ENCODE results near the gene PM20D2.
"Not testable (repeated sequence)": the region's sequence is repeated elsewhere in the genome, so short reads cannot be mapped to it uniquely, and the experiment has no call there.

Gene PM20D2

DNA sequence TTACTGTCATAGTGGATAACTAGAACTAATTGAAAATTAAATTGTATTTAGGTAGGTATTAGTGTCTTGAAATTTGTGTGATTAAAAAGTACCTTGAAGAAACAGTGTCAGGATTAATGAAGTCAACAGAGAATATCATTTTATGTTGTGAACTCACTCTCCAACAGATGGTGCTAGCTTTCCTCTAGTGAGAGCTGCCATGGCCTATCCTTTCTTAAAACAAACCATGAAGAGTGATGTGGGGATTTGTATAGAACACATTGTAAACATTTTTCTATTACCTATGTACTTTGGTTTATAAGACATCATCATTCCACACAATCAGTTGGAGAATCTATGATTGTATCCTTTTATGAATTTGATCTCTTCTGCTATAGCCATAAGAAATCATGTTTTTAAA lies 23.2 kb upstream of the PM20D2 start:
- no peaks in the 10 kb centered on the region for H3K27me3 ChIP-seq (replicated peaks; ENCODE audit: control insufficient read depth, insufficient read depth, low read length)
- peak; percentile 71 for DNase-seq (ENCODE audit: low read depth)
- H3K4me3 ChIP-seq (ENCODE audit: low read length): no peak overlapping the region
- H3K9ac ChIP-seq (ENCODE audit: low read length): no peak overlapping the region
- no peaks in the 10 kb centered on the region for H3K36me3 ChIP-seq (ENCODE audit: control insufficient read depth, insufficient read depth, low read length, severe bottlenecking)
- H3K9me3 ChIP-seq (ENCODE audit: control insufficient read depth, low read length): no peaks in the 10 kb centered on the region
- H3K4me1 ChIP-seq (ENCODE audit: control insufficient read depth, insufficient read depth, low read length): no peaks in the 10 kb centered on the region

DNA sequence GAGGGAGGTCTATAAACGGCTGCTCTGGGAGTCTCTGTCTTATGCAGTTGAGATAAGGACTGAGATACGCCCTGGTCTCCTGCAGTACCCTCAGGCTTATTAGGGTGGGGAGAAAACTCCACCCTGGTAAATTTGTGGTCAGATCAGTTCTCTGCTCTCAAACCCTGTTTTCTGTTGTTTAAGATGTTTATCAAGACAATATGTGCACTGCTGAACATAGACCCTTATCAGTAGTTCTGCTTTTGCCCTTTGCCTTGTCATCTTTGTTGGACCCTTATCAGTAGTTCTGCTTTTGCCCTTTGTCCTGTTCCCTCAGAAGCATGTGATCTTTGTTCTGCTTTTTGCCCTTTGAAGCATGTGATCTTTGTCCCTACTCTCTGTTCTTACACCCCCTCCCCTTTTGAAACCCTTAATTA lies 17.6 kb upstream of the PM20D2 start:
- not testable (repeated sequence) for H3K4me1 ChIP-seq (ENCODE audit: control insufficient read depth, insufficient read depth, low read length); H3K4me3 ChIP-seq (ENCODE audit: low read length); DNase-seq (ENCODE audit: low read depth); H3K27me3 ChIP-seq (replicated peaks; ENCODE audit: control insufficient read depth, insufficient read depth, low read length); H3K36me3 ChIP-seq (ENCODE audit: control insufficient read depth, insufficient read depth, low read length, severe bottlenecking); H3K9ac ChIP-seq (ENCODE audit: low read length); H3K9me3 ChIP-seq (ENCODE audit: control insufficient read depth, low read length)

DNA sequence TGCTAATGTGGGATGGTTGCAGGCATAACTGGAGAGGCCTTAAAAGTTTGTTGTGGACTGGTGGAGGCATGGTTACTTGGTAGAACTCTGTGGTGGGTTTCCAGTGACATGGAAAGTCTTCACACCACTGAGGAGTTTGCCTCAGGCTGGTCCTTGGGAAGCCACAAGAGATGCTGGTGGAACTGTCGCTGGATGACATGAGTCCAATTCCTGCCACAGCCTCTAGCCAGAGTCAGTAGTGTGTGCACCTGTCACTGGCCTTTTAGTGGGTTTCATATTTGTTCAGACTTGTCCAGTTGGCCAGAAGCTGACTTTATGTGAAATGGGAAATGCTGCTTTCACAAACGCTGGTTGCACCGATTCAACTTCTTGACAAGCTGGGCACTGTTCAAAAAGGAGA lies 14.3 kb upstream of the PM20D2 start:
- H3K36me3 ChIP-seq (ENCODE audit: control insufficient read depth, insufficient read depth, low read length, severe bottlenecking): no peaks in the 10 kb centered on the region
- H3K27me3 ChIP-seq (replicated peaks; ENCODE audit: control insufficient read depth, insufficient read depth, low read length): no peaks in the 10 kb centered on the region
- H3K9ac ChIP-seq (ENCODE audit: low read length): no peak overlapping the region
- H3K4me1 ChIP-seq (ENCODE audit: control insufficient read depth, insufficient read depth, low read length): no peaks in the 10 kb centered on the region
- peaks cover 7% of the 10 kb centered on the region for H3K9me3 ChIP-seq (ENCODE audit: control insufficient read depth, low read length)
- H3K4me3 ChIP-seq (ENCODE audit: low read length): no peak overlapping the region
- DNase-seq (ENCODE audit: low read depth): no peak

DNA sequence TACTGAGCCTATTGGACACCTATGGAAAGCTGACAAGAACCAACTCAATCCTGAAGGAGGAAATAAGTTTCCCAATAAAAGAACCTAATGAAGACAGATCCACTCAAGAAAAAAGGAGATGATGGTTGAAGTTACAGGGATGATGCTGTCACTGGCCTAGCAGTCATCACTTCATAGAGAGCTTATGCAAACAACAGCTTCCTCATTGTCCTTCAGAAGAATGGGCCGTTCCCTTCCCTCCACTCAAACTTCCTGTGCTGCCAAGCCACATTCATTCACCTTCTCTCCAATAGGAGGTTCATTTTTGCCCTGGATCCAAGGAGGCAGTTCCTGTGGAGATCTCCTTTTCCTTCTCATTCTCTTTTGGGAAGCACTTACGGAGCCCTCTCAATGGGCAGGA lies 13.8 kb upstream of the PM20D2 start:
- DNase-seq (ENCODE audit: low read depth): no peak
- Histone ChIP-seq H3K9me3 (ENCODE audit: control insufficient read depth, low read length) (peaks cover 7% of the 10 kb centered on the region), H3K4me3 (ENCODE audit: low read length) (no peak overlapping the region), H3K9ac (ENCODE audit: low read length) (no peak overlapping the region), H3K4me1 (ENCODE audit: control insufficient read depth, insufficient read depth, low read length) (no peaks in the 10 kb centered on the region), H3K27me3 (replicated peaks; ENCODE audit: control insufficient read depth, insufficient read depth, low read length) (no peaks in the 10 kb centered on the region), H3K36me3 (ENCODE audit: control insufficient read depth, insufficient read depth, low read length, severe bottlenecking) (no peaks in the 10 kb centered on the region)

DNA sequence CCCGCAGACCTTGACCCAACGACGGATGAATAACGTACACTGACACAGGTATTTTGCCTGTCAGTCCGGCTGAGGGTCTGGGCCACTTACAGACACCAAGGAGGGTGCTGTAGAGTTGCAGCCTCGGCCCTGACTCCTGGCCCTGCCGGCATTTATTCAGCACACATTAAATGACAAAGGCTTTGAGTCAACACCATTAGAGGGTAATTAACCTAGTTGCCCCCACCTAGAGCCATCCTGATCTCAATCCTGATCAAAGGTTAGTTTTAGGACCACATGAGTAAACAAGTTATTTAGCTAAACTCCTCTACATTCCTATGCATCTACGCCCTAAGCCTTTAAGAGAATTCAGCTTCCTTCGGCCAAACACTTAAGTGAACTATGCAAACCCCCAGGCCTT lies 11.9 kb upstream of the PM20D2 start:
- Histone ChIP-seq H3K9ac (ENCODE audit: low read length) (no peak overlapping the region), H3K9me3 (ENCODE audit: control insufficient read depth, low read length) (peaks cover under 1% of the 10 kb centered on the region), H3K4me1 (ENCODE audit: control insufficient read depth, insufficient read depth, low read length) (no peaks in the 10 kb centered on the region), H3K27me3 (replicated peaks; ENCODE audit: control insufficient read depth, insufficient read depth, low read length) (no peaks in the 10 kb centered on the region), H3K36me3 (ENCODE audit: control insufficient read depth, insufficient read depth, low read length, severe bottlenecking) (no peaks in the 10 kb centered on the region), H3K4me3 (ENCODE audit: low read length) (no peak overlapping the region)
- no peak for DNase-seq (ENCODE audit: low read depth)

DNA sequence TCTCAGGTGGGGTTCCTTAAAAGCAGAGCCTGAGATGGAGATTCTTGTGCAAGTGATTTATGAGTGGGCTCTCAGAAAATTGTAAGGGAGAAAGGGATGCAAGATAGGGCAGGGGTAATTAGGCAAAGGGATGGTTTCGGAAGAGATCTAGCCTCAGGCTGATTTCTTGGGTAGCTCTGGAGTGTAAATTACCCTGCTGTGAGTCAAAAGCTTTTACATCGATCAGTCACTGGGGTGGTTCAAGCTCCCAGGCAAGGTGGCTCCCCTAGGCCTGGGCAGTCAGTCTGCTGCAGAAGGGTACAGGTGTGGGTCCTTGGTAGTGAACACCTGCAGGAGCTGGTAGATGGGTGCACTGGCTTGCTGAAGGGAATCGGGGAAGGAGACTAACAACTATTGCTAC lies 11.1 kb upstream of the PM20D2 start:
- Histone ChIP-seq H3K36me3 (ENCODE audit: control insufficient read depth, insufficient read depth, low read length, severe bottlenecking) (no peaks in the 10 kb centered on the region), H3K4me3 (ENCODE audit: low read length) (no peak overlapping the region), H3K4me1 (ENCODE audit: control insufficient read depth, insufficient read depth, low read length) (no peaks in the 10 kb centered on the region), H3K27me3 (replicated peaks; ENCODE audit: control insufficient read depth, insufficient read depth, low read length) (no peaks in the 10 kb centered on the region), H3K9ac (ENCODE audit: low read length) (no peak overlapping the region), H3K9me3 (ENCODE audit: control insufficient read depth, low read length) (no peaks in the 10 kb centered on the region)
- DNase-seq (ENCODE audit: low read depth): no peak

DNA sequence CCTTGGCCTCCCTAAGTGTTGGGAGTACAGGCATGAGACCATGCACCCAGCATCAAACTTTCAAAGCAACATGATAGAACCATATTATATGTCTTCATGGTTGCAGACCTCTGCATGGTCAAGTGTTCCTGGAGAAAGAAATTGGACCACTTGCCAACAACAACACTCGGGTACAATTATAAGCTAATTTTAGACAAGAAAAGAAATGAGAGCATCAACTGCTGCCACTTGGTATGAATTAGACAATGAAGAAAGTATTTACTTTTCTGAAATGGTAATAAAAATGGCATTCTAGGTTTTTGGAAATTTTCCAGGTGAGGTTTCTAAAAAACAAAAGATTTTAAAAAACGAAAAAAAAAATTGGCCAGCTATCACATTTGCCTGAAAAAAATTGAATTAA lies 7.7 kb upstream of the PM20D2 start:
- no peak overlapping the region for H3K4me3 ChIP-seq (ENCODE audit: low read length)
- no peak for DNase-seq (ENCODE audit: low read depth)
- peaks cover 9% of the 10 kb centered on the region for H3K4me1 ChIP-seq (ENCODE audit: control insufficient read depth, insufficient read depth, low read length)
- H3K36me3 ChIP-seq (ENCODE audit: control insufficient read depth, insufficient read depth, low read length, severe bottlenecking): no peaks in the 10 kb centered on the region
- no peaks in the 10 kb centered on the region for H3K9me3 ChIP-seq (ENCODE audit: control insufficient read depth, low read length)
- H3K27me3 ChIP-seq (replicated peaks; ENCODE audit: control insufficient read depth, insufficient read depth, low read length): no peaks in the 10 kb centered on the region
- H3K9ac ChIP-seq (ENCODE audit: low read length): no peak overlapping the region

DNA sequence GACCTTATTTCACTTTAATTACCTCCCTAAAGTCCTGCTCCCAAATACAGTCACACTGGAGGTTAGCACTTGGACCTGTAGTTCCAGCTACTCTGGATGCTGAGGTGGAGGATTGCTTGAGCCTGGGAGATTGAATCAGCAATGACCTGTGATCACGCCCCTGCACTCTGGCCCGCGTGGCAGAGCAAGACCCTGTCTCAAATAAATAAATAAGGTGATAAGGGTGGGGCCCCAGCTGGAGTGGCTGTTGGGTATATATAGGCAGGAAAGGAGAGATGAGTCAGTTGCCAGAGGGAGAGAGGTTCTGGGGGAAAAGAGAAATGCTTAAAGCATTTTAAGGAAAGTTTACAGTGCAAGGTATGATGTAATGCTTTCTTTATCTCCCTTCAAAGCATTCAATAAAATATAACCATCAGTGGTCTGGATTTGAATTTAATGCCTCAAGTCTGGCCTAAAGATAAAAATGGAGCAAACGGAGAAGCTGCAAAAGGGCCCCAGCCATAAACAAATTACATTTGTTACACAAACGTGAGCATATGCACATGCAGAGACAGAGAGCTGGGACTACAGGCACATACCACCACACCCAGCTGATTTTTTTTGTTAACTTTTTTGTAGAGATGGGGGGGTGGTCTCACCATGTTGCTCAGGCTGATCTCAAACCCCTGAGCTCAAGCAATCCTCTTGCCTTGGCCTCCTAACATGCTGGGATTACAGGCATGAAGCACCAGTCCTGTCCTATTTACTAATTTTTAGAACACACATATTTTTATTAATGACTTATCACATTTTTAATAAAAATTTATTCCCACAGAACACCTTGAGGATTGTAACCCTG lies 6.1 kb upstream of the PM20D2 start:
- peaks cover 9% of the 10 kb centered on the region for H3K4me1 ChIP-seq (ENCODE audit: control insufficient read depth, insufficient read depth, low read length)
- DNase-seq (ENCODE audit: low read depth): peak; percentile 43
- no peaks in the 10 kb centered on the region for H3K9me3 ChIP-seq (ENCODE audit: control insufficient read depth, low read length)
- no peak overlapping the region for H3K4me3 ChIP-seq (ENCODE audit: low read length)
- H3K27me3 ChIP-seq (replicated peaks; ENCODE audit: control insufficient read depth, insufficient read depth, low read length): no peaks in the 10 kb centered on the region
- H3K36me3 ChIP-seq (ENCODE audit: control insufficient read depth, insufficient read depth, low read length, severe bottlenecking): no peaks in the 10 kb centered on the region
- no peak overlapping the region for H3K9ac ChIP-seq (ENCODE audit: low read length)

DNA sequence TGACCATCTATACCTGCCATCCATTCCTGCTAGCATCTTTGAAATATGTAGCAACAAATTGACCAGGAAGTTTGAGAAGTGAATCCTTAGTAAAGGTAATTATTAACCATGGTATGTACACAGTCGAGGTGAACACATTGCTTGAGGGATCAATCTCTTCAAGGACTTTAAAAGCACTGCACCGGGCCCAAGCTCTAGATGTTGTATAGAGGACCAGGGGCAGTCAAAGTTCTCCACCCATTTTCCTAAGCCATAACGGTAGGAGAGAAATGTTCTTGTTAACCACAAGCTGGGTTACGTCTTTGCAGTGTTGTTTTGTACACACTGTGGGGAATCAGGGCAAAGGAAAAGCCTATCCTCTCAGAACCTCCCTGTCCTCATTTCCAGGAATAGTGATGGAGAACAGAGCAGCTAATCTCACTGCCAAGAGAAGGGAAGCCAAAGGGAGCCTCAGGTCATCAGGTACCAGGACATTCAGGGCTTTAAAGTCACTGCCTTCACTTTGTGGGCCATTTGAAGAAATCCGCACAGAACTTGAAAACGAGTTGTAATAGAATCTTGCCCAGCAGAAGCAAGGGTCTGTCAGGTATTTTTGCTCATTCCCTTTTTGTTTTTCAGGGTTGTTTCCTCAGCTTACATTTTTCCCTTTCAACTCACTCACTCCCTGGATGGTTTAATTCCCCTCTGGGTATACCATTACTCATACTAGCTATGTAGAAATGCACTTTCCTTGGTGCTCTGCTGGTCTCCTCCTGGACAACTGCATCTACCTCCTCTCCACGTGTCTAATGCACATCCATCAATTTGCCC lies 5.3 kb upstream of the PM20D2 start:
- no peak overlapping the region for H3K4me3 ChIP-seq (ENCODE audit: low read length)
- DNase-seq (ENCODE audit: low read depth): peak; percentile 57
- H3K9ac ChIP-seq (ENCODE audit: low read length): no peak overlapping the region
- no peaks in the 10 kb centered on the region for H3K27me3 ChIP-seq (replicated peaks; ENCODE audit: control insufficient read depth, insufficient read depth, low read length)
- peaks cover 9% of the 10 kb centered on the region for H3K4me1 ChIP-seq (ENCODE audit: control insufficient read depth, insufficient read depth, low read length)
- no peaks in the 10 kb centered on the region for H3K36me3 ChIP-seq (ENCODE audit: control insufficient read depth, insufficient read depth, low read length, severe bottlenecking)
- no peaks in the 10 kb centered on the region for H3K9me3 ChIP-seq (ENCODE audit: control insufficient read depth, low read length)

DNA sequence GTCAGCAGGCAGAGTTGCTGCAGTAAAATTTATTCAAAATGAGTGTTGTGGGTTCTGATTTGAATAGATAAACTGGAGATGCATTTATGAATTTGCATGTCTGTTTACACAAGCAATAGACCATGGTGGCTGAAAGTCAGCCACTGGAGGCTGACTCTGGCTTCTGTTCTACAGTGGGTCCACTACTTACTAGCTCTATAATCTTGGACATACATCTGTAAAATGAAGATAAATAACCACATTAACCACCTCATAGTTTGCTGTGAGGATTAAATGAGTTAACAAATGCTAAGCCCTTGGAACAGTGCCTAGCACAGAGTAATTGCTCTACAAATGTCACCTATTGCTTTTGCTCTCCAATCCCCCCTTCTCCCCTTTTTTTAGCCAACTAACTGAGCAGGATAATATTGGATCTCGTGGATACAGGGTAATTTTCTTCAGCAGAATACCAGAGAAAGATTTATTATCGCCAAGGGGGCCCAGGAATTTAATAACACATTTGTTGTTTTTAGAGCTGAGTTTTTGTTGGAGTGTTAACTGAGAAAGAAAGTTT lies 1.4 kb upstream of the PM20D2 start:
- Histone ChIP-seq H3K9me3 (ENCODE audit: control insufficient read depth, low read length) (no peaks in the 10 kb centered on the region), H3K4me1 (ENCODE audit: control insufficient read depth, insufficient read depth, low read length) (peaks cover 13% of the 10 kb centered on the region), H3K27me3 (replicated peaks; ENCODE audit: control insufficient read depth, insufficient read depth, low read length) (no peaks in the 10 kb centered on the region), H3K9ac (ENCODE audit: low read length) (no peak overlapping the region), H3K36me3 (ENCODE audit: control insufficient read depth, insufficient read depth, low read length, severe bottlenecking) (no peaks in the 10 kb centered on the region), H3K4me3 (ENCODE audit: low read length) (no peak overlapping the region)
- no peak for DNase-seq (ENCODE audit: low read depth)
